GM18867 (cell line): Measurements from ENCODE around the gene KIAA0513.
"Not testable (repeated sequence)": the region's sequence is repeated elsewhere in the genome, so short reads cannot be mapped to it uniquely, and the experiment has no call there.

Experiments
- ATAC-seq: cut with Tn5 transposase; IDR thresholded peaks from one replicate; pipeline ENCODE4 v1.9.1; 2021; ENCODE audit warnings: mild to moderate bottlenecking, moderate library complexity; ENCODE audit not compliant: unreplicated experiment

Gene KIAA0513

DNA sequence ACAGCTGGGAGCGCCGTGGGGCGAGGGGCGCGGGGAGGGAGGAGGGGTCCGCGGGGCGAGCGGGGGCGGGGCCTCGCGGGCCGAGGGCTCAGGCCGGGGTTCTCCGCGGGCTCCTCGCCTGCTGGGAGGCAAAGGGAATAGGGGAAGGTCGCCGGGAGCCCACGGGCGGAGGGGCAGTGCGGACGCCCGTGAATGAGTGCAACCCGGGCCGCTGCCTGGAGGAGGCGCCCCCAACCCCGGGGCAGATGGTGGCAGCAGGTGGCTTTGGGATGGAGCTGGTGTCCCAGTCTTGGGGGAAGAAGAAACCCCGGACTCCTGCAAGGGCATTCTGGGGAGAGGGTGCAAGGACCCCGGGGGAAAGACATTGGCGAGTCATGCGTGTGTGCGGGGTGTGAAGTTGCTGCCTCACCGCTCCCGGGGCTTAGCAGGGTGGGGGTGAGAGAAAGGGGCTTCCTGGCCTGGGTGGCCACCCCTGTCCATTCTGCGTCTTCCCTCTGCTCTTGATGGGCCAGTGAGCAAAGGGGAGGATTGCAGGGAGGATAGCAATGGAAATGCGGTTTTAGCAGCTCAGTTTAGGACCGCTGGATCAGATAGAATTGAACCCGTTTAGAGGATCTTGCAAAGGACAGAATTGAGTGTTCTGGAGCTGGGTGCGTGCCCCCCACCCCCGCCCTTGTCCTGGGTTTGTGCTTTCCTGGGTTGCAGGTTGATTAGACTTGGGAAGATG, 526 bp downstream of the KIAA0513 start:
- ATAC-seq: peak; percentile 15

DNA sequence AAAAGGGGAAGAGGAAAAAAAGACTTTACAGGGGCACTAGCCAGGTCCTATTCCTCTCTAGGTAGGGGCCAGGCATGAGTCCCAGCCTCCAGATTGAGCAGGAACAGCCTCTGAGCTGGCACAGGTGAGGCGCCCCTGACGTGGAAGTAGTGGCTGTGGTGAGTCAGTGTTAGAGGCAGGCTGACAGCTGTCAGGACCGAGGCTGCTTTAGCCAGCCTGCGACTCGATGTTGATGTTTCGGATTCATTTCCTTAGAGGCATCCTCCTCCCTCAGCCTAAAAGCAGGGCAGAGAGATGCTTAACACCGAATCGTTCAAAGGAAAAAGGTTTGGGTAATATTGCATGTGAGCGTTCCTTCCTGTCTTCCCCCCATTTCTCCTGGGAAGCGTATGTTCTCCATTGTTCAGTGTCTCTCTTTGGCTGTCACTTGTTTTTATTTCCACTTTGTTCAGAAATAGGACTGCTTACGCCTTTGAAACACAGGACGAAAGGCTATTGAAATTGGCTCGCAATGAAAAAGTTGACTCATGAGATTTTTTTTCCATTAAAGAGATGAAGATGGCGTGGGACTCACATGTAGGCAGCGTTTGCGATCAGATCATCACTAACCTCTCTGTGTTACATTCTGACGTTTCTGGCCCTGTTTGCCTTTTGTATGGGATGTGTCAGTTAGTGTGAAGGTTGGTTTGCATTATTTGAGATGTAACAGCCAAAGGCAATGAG, 1.3 kb downstream of the KIAA0513 start:
- peak; percentile 48 for ATAC-seq

DNA sequence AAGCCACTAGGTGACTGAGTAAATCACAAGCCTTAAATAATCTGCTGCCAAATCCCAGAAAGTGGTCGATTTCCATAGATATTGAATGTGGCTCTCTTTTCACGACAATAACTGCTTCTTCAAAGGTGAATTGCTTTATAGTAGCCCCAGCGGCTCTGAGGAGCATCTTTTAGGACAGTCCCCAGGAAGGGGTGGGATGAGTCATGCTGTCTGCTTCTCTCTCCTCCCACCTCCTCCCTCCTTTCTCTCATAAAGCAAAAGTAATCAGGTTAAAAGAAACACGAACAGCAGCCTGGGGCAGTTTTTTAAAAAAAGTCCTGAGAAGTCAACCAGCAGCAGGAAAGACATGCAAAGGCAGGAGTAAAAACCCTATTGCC, 1.8 kb downstream of the KIAA0513 start:
- ATAC-seq: no peak

DNA sequence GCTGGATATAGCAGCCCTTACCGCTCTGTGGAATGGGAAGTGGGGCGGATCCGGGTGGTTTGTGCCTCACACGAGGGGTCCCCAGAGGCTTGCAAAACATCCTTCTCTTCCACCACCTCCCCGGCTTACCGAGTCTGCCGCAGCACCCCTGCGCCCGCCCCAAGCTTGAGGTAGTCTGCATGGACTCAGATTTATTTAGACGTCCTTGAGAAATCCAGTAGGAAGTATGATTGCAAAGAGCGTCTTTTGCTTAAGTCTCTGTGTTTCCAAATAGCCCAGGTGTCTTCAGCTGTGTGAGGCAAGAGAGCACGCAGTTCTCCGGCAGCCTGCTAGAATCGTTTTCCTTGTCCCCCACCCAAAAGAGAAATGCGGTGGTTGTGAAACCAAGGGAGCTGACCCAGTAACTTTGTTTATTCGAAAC, 2.4 kb downstream of the KIAA0513 start:
- ATAC-seq: no peak

DNA sequence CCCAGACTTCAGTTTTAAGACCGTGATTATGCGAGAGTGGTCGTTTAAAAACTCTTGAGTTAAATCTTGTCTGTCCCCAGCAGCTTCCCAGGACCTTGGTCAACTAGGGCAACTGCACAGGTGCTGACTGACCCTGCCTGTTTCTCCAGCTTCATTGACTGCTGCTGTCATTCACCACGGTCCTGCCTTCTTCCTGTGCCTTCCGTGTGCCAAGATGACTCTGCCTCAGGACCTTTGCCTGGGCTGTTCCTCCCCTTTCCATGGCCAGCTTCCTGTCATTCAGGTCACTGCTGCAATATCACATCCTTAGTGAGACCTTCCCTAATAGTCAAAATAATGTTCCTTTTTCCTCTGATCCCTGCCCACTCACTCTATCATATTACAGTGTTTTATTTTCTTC, 3.9 kb downstream of the KIAA0513 start:
- no peak for ATAC-seq

DNA sequence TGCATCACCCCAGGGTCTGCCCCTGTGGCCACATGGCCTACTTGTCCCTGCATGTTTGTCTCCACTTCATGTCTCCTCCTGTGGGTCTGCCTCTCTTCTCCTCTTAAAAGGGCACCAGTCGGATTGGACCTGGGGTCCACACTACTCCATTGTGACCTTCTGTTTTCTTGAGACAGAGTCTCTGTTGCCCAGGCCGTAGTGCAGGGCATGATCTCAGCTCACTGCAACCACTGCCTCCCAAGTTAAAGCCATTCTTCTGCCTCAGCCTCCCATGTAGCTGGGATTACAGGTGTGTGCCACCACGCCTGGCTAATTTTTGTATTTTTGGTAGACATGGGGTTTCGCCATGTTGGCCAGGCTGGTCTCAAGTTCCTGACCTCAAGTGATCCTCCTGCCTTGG, 4.6 kb downstream of the KIAA0513 start:
- ATAC-seq: not testable (repeated sequence)

DNA sequence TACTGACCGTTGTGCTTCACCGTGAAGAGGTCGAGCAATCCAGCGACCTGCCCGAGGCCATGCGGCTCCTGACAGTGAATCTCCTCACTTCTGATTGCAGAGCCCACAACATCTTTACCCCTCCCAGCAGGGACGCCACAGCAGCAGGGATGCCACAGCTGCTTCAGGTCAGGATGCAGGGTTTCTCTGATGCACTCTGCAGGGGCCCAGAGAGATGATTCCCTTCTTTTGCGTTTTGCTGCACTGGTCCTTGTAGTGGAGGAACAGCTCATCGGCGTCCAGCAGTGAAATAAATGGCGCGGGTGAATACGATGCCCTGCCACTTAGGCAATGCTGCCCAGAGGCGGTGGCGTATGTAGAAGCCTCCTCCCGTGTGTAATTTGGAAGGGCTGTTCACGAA, 5.6 kb downstream of the KIAA0513 start:
- ATAC-seq: no peak

DNA sequence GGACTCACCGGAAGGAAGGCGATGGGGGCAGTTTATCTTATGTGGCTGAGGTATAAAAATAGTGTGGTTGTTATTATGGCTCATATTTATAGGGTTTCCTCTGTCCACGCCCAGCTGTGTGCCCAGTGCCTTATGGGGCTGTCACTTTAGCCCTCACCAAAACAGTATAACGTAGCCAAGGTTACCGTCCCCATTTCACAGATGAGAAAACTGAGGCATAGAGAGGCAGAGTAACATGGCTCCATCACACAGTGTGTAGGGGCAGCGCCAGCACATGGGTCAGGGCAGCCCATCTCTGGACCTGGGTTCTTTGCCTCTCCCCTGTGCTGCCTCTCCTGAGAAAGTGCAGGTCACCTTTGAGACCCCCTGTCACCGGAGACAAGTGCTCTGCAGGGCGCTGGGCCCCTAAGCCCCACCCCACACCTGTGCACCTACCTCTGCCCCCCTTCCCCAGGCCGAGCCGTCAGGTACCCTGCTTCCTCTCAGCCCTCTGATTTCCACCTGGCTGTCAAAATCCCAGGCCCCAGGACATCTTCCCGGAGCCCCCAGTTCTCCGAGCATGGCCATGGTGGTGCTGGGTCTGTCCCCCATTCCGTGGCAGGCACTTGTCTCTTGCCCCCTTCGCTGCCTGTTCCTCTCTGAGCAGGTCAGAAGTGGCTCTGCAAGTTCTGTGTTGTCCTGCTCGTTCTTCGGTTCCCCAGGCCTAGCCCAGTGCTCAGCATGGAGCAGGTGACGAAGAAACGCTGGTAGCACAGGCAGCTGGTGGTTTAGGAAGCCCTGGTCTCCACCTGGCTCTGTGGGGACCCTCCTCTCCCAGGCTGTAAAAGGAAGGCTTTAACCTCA, 7.2 kb downstream of the KIAA0513 start:
- ATAC-seq: no peak

DNA sequence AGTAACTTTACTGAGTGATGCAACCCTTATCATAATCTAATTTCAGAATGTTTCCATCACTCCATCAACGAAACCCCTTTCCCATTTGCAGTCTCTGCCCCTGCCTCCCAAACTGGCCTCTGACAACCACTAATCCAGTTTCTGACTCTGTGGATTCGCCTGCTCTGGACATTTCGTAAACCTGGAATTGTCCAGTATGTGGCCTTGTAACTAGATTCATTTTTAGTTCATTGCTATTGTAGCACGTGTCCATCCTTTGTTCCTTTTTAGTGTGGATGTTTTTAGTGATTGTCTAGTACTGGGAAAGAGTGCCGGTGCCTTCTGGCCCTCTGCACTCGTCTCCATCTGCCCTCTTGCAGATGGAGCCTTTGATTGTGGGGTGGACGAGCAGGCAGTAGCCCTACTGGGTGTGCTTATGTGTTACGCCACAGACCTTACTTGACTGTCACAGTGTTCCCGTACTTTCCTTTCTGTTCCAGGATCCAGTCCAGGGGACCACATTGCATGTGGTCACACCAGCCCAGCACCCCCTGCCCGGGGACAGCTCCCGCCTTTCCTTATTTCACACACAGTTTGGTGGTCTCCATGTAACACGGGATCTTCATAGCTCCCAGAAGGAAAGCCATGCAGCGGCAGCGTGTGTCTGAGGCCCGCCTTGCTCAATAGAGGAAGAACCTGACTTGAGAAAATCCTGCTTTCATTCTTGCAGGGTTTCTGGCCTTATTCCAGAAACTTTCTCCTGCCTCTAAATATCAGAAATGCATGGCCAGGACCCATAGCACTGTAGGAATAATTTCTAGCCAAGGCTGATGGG, 8.8 kb downstream of the KIAA0513 start:
- ATAC-seq: no peak

DNA sequence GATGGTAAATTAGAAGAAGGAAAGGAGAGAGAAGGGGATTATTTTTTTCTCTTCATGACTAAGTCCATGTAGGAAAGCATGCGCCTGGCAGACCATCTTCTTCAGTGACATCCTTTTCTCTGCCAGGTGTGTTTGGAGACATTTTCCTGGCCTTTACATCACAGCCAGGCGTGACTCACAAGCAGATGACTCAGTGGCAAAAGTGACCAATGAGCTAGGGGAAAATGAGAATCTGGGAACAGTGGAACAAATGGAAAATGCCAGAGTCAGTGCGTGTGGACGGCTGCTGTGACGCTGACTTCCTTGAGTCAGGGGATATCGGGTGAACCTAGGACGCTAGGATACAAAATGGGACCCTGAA, 9.4 kb downstream of the KIAA0513 start:
- ATAC-seq: no peak

DNA sequence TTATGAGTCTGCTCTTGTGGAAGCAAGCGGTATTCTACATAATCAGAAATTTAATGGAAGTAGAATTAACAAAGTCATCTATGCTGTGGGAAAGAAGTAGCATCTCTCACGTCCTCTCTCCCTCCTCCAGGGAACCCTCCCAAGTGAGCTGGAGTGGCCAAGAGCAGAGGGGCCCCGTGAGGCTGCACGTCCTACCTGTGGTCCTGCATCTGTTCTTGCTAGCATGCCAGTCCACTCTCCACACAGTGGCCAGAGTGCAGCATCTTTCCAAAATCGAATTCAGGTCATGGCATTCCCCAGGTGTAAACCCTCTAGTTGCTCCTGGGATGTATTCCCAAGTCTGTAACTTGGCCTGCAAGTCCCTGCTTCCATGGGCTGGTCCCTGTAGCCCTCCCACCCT, 10.1 kb downstream of the KIAA0513 start:
- no peak for ATAC-seq

DNA sequence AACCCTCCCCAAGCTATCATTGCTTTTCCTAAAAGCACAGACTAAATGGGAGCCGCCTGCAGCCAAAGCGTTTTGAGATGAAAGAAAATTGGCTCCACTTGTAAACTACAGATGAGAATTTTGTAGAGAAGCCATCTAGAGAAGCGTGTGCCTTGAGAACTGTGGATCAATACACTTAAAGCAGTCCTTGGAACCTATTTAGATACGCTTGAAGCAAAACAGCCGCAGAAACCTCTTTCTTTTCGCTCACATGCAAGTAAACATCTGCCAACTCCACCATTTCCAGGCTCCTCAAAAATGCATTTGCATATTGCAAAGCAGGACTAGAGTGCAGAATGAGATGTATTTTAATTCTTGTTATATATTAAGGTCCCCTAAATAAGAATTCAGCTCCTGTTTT, 13.1 kb downstream of the KIAA0513 start:
- ATAC-seq: no peak

DNA sequence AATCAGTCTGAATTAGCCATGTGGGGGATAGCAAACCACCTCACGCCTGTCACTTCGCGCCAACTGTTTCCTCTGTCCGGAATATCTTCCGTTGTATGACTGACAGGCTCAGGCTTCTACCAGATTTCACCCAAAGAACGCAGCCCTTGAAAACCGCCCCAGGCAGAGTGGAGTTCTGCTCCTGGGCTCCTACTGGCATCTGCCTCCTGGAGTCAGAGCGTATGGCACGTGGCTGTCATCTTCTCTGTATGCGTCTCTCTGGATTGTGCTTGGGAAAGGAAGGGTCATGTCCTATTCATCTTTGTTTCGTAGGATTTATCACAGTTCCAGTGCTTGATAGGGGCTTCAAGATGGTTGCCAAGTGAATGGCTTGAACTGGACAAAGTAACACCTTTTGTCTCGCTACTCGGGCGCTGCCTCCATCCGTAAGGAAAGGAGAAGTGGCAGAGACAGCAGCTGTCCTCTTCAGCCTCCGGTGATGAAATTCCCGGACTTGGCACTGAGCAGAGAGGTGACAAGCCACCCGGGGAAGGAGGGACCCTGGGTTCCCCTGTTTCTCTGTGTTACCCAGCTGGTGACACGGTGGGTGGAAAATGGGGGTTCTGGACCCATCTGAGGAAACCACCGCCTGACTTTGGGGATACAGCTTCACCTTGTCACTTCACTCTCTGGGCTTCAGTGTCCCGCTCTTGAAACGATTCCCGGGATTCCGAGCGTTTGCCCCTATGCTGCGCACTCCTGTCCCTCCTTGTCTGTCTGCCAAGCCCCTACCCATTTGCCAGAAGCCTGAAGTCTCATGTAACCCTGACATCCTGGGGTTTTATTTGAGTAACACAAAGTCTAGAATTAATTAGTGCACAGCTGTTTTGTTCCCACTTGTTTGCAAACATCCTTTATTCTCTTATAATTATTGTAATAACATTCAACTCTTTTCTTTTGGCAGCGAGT, 13.9 kb downstream of the KIAA0513 start:
- no peak for ATAC-seq

DNA sequence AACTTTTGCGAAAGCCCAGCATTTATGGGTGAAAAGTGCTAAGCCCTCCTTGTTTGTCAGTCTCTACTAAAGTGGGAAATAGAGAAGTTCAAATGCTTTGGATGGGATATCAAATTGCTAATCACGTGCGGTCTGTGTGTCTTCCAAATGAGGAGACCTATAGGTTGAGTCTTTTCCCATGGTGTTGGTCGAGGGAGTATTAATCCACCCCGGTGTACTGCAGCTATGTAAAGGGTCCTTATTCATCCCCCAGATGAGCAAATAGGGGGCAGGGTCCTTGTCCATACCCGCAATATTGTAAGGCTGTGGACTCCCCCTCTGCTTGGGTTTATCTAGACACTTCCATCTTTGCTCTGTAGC, 14.6 kb downstream of the KIAA0513 start:
- ATAC-seq: no peak

DNA sequence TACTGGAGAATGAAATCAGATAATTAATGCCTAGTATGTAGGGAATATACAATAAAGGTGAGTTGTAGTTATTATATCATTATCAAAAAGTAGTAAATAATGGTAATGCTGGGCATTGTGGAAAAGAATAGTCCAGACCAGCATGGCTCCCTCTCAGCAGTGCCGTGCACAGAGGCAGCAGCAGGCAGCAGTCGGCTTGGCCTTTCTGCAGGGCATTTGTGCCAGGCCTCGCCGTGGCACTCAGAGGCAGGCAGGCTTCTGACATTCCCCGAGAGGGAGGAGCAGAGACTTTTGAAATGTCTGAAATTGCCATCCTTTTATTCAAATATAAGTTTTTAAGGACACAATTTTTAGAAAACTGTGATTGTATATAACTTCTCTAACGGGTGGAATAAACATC, 15.0 kb downstream of the KIAA0513 start:
- ATAC-seq: no peak

DNA sequence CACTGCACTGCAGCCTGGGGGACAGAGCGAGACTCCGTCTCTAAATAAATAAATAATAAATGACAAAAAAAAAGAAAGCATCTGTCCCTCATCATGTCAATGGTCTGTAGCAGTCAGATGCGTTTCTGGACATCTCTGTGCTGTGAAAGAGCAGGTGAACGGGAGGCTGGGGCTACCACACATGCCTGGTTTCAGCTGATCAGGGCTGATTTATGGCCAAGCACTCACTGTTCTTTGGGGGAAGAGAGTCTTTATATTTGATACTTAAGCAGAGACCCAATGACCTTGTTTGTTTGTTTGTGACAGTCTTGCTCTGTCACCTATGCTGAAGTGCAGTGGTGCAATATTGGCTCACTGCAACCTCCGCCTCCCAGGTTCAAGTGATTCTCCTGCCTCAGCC, 17.5 kb downstream of the KIAA0513 start:
- ATAC-seq: no peak

DNA sequence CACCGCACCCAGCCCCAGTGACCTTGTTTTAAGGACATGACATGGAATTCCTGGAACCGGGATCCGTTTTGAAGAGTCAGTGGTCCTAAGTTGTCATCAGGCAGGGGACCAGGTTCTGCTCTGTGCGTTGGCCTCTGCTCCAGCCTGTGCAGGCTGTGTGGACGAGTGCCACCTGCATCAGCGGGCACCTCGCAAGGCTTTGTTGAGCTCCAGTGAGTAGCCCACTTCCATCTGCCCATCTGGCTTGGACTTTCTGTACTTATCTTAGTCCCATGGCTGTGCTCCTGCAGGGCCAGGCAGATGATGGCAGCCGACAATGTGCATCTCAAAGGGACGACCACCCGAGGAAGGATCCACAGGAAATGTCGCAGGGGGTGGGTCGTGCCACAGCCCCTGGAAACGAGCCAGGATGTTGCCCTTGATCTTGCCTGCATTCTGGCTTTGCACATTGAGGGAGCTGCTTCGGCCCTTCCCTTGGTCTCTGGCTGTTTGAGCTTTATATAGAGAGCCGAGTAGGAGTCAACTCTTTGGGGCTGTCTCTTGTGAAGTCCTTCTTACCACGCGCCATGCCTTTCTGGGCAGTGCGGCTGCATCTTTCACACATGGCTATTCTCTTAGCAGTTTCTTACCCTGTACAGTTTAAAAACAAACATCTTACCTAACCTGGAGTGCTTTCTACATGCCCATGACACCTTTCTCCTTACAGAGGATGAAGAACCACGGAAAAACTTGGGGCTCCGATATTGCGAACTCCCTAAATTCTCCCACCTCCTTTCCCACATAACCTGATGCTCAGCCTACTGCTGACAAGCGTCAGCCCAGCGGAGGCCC, 18.3 kb downstream of the KIAA0513 start:
- no peak for ATAC-seq

DNA sequence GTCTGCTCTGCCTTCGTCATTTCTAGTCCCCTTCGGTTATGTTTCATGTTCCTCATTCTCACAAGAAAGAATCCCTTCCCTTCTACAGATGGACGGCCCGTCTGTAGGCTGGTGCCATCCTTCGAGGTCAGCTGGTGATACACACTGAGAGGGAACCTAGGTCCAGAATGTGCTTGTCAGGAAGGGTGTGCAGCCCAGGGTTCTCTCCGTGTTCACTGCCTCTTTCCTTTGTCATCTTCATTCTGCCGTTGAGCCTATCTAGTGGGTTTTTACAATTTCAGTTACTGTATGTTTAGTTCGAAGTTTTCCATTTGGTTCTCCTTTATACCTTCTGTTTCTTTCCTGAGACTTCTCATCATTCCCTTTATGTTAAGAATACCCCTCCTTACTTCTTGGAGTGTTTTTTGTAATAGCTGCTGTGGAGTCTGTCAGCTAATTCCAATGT, 18.9 kb downstream of the KIAA0513 start:
- ATAC-seq: no peak
